WTC11 (cell line): ENCODE results near the gene NUP93.

ENCODE experiments used
- AFF4 ChIP-seq: sonication (generic); formaldehyde crosslinking; IDR thresholded peaks from 2 replicates; pipeline ENCODE4 v1.8.1; 2023; ENCODE audit warnings: mild to moderate bottlenecking, missing genetic modification reagents, borderline replicate concordance
- CTCF ChIP-seq: fragments of 200-600 bp; IDR thresholded peaks from 2 replicates; pipeline ENCODE4 v1.8.0; 2022; ENCODE audit warnings: antibody characterized with exemption
- FOXP1 ChIP-seq: sonication (generic); formaldehyde crosslinking; IDR thresholded peaks from 2 replicates; pipeline ENCODE4 v1.8.0; 2022; ENCODE audit warnings: missing genetic modification reagents, mild to moderate bottlenecking, moderate library complexity, borderline replicate concordance
- JUN ChIP-seq: sonication (generic); formaldehyde crosslinking; IDR thresholded peaks from 2 replicates; pipeline ENCODE4 v1.8.0; 2023; ENCODE audit warnings: mild to moderate bottlenecking, missing genetic modification reagents
- NFYB ChIP-seq: sonication (generic); formaldehyde crosslinking; conservative IDR thresholded peaks from 2 replicates; pipeline ENCODE4 v1.8.0; 2022; ENCODE audit warnings: low read depth, missing genetic modification reagents
- NR2C2 ChIP-seq: sonication (generic); formaldehyde crosslinking; IDR thresholded peaks from 2 replicates; pipeline ENCODE4 v1.8.0; 2022; ENCODE audit warnings: mild to moderate bottlenecking, missing genetic modification reagents
- NR3C1 ChIP-seq: sonication (generic); formaldehyde crosslinking; conservative IDR thresholded peaks from 2 replicates; pipeline ENCODE4 v1.8.1; 2023; ENCODE audit warnings: low read depth, mild to moderate bottlenecking, missing genetic modification reagents
- TEAD1 ChIP-seq: sonication (generic); formaldehyde crosslinking; IDR thresholded peaks from 2 replicates; pipeline ENCODE4 v1.8.0; 2022; ENCODE audit warnings: mild to moderate bottlenecking, missing genetic modification reagents
- USF1 ChIP-seq: sonication (generic); formaldehyde crosslinking; IDR thresholded peaks from 2 replicates; pipeline ENCODE4 v1.8.0; 2022; ENCODE audit warnings: mild to moderate bottlenecking, missing genetic modification reagents
- ZNF121 ChIP-seq: sonication (generic); formaldehyde crosslinking; IDR thresholded peaks from 2 replicates; pipeline ENCODE4 v1.8.0; 2023; ENCODE audit warnings: missing genetic modification reagents
- TF ChIP-seq, protein P1 (sequence below): sonication (generic); formaldehyde crosslinking; IDR thresholded peaks from 2 replicates; pipeline ENCODE4 v1.8.1; 2023; ENCODE audit warnings: mild to moderate bottlenecking, missing genetic modification reagents
- TF ChIP-seq, protein P2 (sequence below): sonication (generic); formaldehyde crosslinking; IDR thresholded peaks from 2 replicates; pipeline ENCODE4 v1.8.0; 2022; ENCODE audit warnings: mild to moderate bottlenecking, missing genetic modification reagents

- no peak for TF ChIP-seq FOXP1 (CRISPR knock-in tag)
- TF ChIP-seq TEAD1 (CRISPR knock-in tag) = no peak
- TF ChIP-seq, protein P1, sequence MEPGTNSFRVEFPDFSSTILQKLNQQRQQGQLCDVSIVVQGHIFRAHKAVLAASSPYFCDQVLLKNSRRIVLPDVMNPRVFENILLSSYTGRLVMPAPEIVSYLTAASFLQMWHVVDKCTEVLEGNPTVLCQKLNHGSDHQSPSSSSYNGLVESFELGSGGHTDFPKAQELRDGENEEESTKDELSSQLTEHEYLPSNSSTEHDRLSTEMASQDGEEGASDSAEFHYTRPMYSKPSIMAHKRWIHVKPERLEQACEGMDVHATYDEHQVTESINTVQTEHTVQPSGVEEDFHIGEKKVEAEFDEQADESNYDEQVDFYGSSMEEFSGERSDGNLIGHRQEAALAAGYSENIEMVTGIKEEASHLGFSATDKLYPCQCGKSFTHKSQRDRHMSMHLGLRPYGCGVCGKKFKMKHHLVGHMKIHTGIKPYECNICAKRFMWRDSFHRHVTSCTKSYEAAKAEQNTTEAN (CRISPR knock-in tag) = no peak
- no peak for TF ChIP-seq JUN (CRISPR knock-in tag)
- no peak for TF ChIP-seq CTCF
- TF ChIP-seq AFF4 (CRISPR knock-in tag) = no peak
- no peak for TF ChIP-seq USF1 (CRISPR knock-in tag)
- no peak for TF ChIP-seq ZNF121 (CRISPR knock-in tag)
- TF ChIP-seq NFYB = no peak
- TF ChIP-seq, protein P2, sequence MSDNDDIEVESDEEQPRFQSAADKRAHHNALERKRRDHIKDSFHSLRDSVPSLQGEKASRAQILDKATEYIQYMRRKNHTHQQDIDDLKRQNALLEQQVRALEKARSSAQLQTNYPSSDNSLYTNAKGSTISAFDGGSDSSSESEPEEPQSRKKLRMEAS (CRISPR knock-in tag) = no peak
- no peak for TF ChIP-seq NR2C2 (CRISPR knock-in tag)
- TF ChIP-seq NR3C1 = no peak
Measured at GRCh38 chr16:56744996-56745640, 15.2 kb downstream of the NUP93 start.
